ENCODE data around the gene GALNT3. TPM values are rescaled to one million over a fixed set of nuclear protein-coding genes. Genes with fewer than 3 reads are reported as not detected.

Gene GALNT3
- total and polyA plus RNA-seq, 2 donors (not counting 1 experiment from before 2014, with no cell fraction given): 5.7 to 15.9 TPM

GRCh38 chr2:165766326-165766927, 27.6 kb downstream of the GALNT3 start:
- Mint-ChIP-seq H3K27me3 (no peaks in the 10 kb centered on the region), H3K4me1 (no peaks in the 10 kb centered on the region), H3K4me3 (no peak overlapping the region), H3K9me3 (ENCODE audit: insufficient read depth) (no peaks in the 10 kb centered on the region), H3K27ac (no peak overlapping the region)
- peaks cover 11% of the 10 kb centered on the region for H3K79me2 ChIP-seq (ENCODE audit: control insufficient read depth, insufficient read depth, low read length)
- H4K20me1 ChIP-seq (ENCODE audit: control insufficient read depth, insufficient read depth, low read length, poor library complexity, severe bottlenecking): no peaks in the 10 kb centered on the region
- H3K4me3 ChIP-seq (ENCODE audit: control extremely low read depth in 1 of 5, extremely low read depth in 1 of 5, insufficient read depth in 1 of 5, low read depth in 2 of 5, low read length in 4 of 5): no peak overlapping the region
- no peak overlapping the region for H2AFZ ChIP-seq (ENCODE audit: insufficient read depth, low read depth, low read length, poor library complexity, severe bottlenecking)
- no peaks in the 10 kb centered on the region for H3K9me3 ChIP-seq (ENCODE audit: control extremely low read depth in 1 of 3, control insufficient read depth in 2 of 3, insufficient read depth in 1 of 3, low read length in 2 of 3)
- DNase-seq: no peak
- no peaks in the 10 kb centered on the region for H3K27me3 ChIP-seq (replicated peaks in 1 of 4; ENCODE audit: control extremely low read depth in 1 of 4, control insufficient read depth in 3 of 4, insufficient read depth in 4 of 4, low read length in 3 of 4)
- no peak for ATAC-seq (ENCODE audit: low read depth)
- ChIA-PET CTCF (no interaction called here), POLR2A (no interaction called here)
- intact Hi-C loops (cut with micrococcal nuclease): no loop called here
- H3K27ac ChIP-seq (ENCODE audit: low read length in 2 of 2): no peak overlapping the region
- H3K36me3 ChIP-seq (replicated peaks in 1 of 2; ENCODE audit: control extremely low read depth in 1 of 2, control insufficient read depth in 1 of 2, extremely low read depth in 1 of 2, insufficient read depth in 2 of 2, low read length in 1 of 2): peaks cover 7 to 8% of the 10 kb centered on the region in 2 experiments
- no peak overlapping the region for H3K9ac ChIP-seq (ENCODE audit: low read length)
- H3K4me1 ChIP-seq (ENCODE audit: control insufficient read depth in 2 of 2, insufficient read depth in 2 of 2, low read length in 2 of 2): no peaks in the 10 kb centered on the region
- no peak overlapping the region for H3K4me2 ChIP-seq (replicated peaks; ENCODE audit: low read depth, low read length, poor library complexity, severe bottlenecking)
- TF ChIP-seq EZH2 (IDR thresholded peaks at IDR 0.05; ENCODE audit: borderline replicate concordance, insufficient read depth, low read depth, low read length, poor library complexity, severe bottlenecking): no peak
- no peak for TF ChIP-seq CTCF (IDR thresholded peaks at IDR 0.05)

- no peaks in the 10 kb centered on the region for H3K4me1 Mint-ChIP-seq
- ChIA-PET POLR2A (no interaction called here), CTCF (interaction anchor here (2.4 kb wide), 1 partner anchor 112 kb away, joined by 7 read pairs; no protein-coding TSS in a partner anchor)
- no peaks in the 10 kb centered on the region for H3K9me3 ChIP-seq (ENCODE audit: control extremely low read depth in 1 of 3, control insufficient read depth in 2 of 3, insufficient read depth in 1 of 3, low read length in 2 of 3)
- H3K27ac Mint-ChIP-seq: no peak overlapping the region
- WGBS (ENCODE audit: insufficient coverage): 77% methylated on average over 2 of the region's 4 CpGs
- no peak overlapping the region for H3K4me3 Mint-ChIP-seq
- intact Hi-C loops (cut with micrococcal nuclease): no loop called here
- no peaks in the 10 kb centered on the region for H3K27me3 Mint-ChIP-seq
- no peaks in the 10 kb centered on the region for H3K79me2 ChIP-seq (ENCODE audit: control insufficient read depth, insufficient read depth, low read length)
- H3K27ac ChIP-seq (ENCODE audit: low read length in 2 of 2): no peak overlapping the region
- no peaks in the 10 kb centered on the region for H3K4me1 ChIP-seq (ENCODE audit: control insufficient read depth in 2 of 2, insufficient read depth in 2 of 2, low read length in 2 of 2)
- H3K4me2 ChIP-seq (replicated peaks; ENCODE audit: low read depth, low read length, poor library complexity, severe bottlenecking): no peak overlapping the region
- no peak for ATAC-seq (ENCODE audit: low read depth)
- H4K20me1 ChIP-seq (ENCODE audit: control insufficient read depth, insufficient read depth, low read length, poor library complexity, severe bottlenecking): no peaks in the 10 kb centered on the region
- H2AFZ ChIP-seq (ENCODE audit: insufficient read depth, low read depth, low read length, poor library complexity, severe bottlenecking): no peak overlapping the region
- H3K27me3 ChIP-seq (replicated peaks in 1 of 4; ENCODE audit: control extremely low read depth in 1 of 4, control insufficient read depth in 3 of 4, insufficient read depth in 4 of 4, low read length in 3 of 4): no peaks in the 10 kb centered on the region
- no peak for TF ChIP-seq EZH2 (IDR thresholded peaks at IDR 0.05; ENCODE audit: borderline replicate concordance, insufficient read depth, low read depth, low read length, poor library complexity, severe bottlenecking)
- no peak for TF ChIP-seq CTCF (IDR thresholded peaks at IDR 0.05)
- H3K9me3 Mint-ChIP-seq (ENCODE audit: insufficient read depth): no peaks in the 10 kb centered on the region
- no peak for DNase-seq
- no peak overlapping the region for H3K9ac ChIP-seq (ENCODE audit: low read length)
- H3K36me3 ChIP-seq (replicated peaks in 1 of 2; ENCODE audit: control extremely low read depth in 1 of 2, control insufficient read depth in 1 of 2, extremely low read depth in 1 of 2, insufficient read depth in 2 of 2, low read length in 1 of 2): peaks cover 7 to 14% of the 10 kb centered on the region in 2 experiments
- no peak overlapping the region for H3K4me3 ChIP-seq (ENCODE audit: control extremely low read depth in 1 of 5, extremely low read depth in 1 of 5, insufficient read depth in 1 of 5, low read depth in 2 of 5, low read length in 4 of 5)
Measured at GRCh38 chr2:165762723-165763122, 31.3 kb downstream of the GALNT3 start.

All from B cell (primary cell).